EL (cell line): ENCODE results near the gene RBBP8NL.

ENCODE experiments used
- DNase-seq: peaks from one replicate; pipeline ENCODE4 v3.0.0-alpha.2; 2016

Gene RBBP8NL

DNA sequence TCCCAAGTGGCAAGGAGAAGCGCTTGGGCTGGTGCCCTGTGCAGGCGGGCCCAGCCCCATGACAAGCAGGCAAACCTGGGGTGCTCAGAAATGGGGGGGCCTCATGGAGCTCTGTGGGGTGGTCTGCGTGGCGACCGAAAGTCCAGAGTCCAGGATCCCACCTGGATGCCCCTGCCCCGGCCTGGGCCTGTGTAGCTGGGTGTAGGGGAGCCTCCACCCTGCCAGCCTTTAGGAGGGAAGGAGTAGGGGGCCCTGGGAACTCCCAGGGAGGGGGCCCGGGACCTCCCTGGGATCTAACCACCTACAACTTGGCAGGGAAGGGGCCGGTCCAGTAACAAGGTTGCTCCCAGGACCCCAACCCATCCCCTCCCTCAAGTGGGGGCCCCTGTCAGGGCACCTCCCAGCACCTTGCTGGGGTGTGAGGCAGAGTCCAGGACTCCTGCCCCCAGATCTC is 55.7 kb downstream of the RBBP8NL start:
- no peak for DNase-seq

DNA sequence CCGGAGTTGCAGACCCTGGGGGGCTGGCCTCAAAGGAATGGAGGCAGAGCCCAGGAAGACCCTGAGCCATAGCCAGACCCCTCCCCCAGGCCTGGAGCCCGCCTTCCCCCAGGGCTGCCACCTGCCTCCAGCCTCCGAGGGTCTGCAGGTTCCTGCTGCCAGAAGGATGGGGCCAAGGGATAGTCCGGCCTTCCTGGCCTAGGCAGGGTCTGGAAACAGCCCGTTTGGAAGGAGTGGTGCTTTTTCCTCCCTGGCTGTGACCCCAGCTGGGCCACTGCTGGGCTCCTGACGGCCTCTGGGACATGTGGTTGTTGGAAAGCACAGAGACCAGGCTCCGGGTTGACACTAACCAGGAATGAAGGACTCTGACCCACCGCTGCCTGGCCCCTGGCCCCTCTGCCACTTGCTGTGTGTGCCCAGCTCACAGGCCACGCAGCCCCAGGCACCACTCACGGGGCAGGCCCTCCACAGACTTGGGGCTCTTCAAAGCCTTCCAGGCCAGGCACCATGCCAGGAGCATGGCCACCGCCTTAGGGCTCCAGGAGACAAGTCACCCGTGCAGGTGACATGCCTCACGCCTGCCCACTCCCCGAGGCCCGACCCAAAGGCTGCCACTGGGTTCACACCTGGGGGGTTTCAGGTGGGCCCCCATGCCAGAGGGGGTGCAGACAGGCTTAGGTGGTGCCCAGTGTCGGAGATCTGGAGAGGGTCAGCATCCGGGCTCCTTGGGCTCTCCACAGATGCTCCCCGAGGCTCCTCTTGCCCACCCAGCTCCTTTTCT is 56.3 kb downstream of the RBBP8NL start:
- DNase-seq = no peak

DNA sequence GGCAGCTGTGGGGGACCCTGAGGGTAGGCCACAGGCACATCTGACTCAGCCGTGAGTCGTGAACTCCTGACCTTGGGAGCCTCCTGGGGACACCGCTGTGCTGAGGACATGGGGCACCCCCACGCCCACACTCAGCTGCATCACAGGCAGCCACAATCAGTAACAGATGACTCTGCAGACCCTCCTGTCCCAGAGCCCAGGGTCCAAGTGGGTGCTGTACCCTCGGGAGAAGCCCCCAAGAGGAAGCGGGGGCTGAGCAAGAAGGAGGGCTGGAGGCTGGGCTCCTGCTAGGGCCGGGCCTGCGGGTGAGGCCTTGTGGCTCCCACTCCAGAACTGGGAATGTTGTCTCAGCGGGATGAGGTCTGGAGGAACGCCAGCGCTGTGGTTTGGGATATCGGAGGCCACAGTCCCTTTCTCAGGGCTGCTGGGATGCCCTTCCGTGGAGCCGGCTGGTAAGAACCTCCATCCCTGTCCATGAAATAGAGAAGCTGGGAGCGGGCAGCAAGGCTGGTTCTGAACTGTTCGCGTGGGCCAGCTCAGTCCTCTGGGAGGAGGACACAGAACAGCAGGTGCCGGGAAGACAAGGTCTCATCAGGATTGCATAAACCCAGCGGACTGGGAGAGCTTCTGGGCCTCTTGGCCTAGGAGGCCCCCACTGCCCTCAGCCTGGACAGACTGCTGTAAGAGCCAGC is 57.1 kb downstream of the RBBP8NL start:
- peak; percentile 88 for DNase-seq

DNA sequence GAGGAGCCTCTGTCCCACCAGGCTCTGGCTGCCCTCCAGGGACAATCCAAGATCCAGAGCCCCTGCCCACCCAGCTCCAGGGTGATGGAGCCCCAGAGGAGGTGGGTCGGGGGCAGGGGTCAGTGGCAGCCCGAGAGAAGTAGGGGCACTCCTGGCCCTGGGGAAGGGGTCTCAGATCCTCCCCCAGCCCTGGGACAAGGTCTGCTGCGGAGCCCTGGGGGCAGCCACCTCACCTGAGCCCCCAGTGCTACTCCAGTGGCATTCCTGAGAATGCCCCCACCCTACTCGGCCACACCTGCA is 57.6 kb downstream of the RBBP8NL start:
- DNase-seq = no peak

DNA sequence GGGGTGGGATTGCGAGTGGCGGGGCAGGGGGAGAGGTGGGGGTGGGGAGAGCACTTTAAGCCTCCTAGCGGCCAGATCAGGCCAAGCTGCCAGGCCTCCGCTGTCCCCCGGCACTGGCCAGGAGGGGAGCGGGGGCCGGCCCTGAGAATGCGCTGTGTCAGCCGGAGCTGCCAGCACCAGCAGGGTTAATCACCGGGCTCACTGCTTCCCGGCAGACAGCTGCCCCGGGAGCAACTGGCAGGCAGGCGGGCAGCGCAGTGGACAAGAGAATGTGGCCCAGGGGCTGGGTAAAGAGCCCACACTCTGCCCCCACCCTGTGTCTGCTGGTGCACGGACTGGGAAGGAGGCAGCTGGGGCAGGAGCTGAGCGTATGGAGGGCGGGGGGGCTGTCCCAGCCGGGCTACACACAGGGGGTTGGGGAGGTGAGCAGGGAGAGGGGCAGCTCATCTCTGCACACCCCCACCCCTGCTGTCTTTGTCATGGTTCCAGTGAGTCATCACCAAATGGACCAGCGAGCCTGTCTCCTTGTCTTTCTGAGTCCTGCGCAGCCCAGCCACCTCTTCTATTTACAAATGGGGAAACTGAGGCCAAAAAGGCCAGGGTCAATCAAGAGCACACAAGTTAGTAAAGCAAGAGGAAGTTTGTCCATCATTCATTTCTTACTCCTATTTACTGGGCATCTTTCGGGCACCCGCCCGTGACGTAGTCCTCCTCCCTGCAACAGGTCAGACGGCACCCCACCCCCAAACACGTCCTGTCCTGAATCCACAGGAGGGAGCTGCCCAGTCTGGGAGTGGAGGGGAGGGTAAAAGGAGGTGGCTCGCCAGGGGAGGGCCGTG is 58.1 kb downstream of the RBBP8NL start:
- DNase-seq = peak; percentile 78

DNA sequence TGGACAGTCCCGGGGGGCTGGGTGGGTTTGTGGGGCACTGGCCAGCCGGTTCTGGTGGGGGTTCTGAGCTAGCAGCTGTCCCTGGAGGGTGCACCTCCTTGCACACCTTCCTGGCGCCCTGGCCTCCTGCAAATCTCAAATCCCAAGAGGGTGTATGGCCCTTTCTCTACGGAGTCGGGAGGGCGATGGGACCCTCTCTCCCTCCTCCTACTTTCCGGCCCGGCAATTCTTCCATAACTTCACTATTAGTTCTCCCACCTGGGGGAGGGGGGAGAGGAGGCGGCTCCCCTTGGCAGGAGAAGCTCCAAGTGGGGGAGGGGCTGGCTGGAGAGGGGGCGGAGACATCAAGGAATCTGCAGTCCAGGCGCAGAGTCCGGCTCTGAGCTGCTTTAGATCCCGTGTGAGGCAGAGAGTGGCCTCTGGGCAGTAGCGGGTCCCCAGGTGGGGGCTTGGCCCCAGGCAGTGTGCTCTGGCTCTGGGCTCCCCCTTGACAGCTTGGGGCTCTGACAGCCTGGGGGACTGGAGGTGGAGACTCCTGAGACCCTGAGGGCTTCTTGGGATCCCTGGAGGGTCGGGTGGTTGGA is 58.9 kb downstream of the RBBP8NL start:
- DNase-seq = peak; percentile 46

DNA sequence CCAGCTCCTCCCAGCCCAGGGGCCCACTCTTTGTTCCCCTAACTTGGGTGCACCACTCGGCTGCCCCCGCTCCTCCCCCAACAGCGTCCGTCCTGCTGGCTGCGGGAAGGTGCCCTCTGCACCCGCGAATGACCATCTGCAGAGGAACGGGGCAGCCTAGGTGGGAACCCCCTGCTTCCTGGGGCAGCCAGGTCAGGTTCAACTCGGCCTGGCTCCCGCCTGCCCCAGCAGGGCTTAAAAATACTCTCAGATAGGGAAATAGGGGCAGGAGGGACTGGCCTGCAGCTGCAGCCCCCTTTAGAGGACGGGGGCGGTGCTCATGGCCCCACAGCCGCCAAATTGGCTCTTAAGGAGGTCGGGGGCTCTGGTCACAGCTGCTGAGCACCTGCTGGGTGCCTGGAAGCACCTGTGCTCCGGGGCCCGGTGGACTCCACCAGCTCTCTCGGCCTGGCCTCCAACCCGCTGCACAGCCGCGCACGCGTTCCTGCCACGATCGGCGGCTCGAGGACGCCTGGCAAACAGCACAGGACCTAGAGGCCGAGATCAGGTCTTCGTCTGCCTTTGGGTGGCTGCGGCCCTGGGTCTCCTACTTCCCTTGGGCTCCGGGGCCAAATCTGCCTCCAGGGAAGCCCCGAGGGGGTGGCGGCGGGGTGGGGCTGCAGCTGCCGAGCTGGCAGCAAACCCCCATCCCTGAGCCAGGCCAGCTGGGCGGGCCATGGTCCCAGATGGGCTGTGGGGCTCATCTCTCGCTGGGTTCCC is 59.5 kb downstream of the RBBP8NL start:
- DNase-seq = no peak

DNA sequence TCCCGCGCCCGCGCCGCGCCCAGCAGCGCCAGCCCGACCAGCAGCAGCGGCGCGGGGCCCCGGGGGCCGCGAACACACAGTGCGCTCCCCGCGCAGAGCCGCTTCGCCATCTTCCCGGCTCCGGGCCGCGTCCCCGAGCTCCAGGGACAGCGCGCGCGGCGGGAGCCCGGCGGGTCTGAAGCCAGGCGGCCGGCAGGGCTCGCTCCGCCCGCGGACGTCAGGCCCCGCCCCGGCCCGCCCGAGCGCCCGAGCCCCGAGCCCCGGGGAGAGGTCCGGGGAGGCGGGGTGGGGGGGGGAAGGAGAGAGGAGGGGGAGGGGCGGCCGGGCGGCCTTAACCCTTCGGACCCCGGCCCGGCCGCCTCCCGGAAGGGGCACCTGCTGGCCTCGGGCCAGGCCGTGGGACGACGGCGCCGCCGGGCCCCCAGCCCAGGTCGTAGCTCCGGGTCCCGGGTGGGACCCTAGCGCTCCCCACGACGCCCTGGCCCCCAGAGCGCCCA is 60.2 kb downstream of the RBBP8NL start, which contains the start of gene LAMA5:
TSS of gene LAMA5 (minus strand) at position 177 of the 497 bp plus-strand sequence. CDS start at position 110, 67 bp downstream.
- DNase-seq = no peak

DNA sequence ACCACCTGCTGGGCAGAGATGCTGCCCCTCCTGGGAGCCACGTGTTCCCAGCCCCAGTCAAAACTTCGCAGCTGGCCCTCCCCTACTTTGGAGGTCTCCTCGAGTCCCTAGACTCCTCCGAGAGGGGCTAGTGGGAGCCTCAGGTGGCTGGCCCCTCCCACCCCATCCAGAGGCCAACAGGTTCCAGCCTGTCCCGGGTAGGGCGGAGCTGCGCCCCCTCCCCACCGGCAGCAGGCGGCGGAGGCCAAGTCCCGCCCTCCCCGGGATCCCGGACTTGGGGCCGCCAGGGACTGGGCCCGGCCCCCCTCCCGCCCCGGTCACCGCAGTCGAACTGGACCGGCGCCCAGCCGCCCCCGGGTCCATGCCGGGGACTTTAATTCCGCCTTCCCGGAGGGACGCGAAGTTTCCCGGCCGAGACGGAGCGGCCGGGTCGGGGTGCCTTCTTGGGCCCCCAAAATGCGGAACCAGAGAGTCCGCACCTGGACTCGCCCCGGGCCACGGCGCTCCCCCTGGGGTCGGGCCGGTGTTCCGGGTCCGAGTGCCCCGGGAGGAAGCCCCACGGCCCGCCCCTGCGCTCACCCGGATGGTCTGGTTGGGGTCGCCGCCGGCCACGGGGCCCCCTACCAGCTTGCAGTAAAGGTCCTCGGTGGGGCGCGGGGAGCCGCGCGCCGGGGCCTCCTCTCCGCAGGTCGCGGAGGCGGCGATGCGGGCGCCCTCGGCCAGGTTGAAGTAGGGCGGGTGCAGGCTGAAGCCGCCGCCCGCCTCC is 60.8 kb downstream of the RBBP8NL start:
- no peak for DNase-seq

DNA sequence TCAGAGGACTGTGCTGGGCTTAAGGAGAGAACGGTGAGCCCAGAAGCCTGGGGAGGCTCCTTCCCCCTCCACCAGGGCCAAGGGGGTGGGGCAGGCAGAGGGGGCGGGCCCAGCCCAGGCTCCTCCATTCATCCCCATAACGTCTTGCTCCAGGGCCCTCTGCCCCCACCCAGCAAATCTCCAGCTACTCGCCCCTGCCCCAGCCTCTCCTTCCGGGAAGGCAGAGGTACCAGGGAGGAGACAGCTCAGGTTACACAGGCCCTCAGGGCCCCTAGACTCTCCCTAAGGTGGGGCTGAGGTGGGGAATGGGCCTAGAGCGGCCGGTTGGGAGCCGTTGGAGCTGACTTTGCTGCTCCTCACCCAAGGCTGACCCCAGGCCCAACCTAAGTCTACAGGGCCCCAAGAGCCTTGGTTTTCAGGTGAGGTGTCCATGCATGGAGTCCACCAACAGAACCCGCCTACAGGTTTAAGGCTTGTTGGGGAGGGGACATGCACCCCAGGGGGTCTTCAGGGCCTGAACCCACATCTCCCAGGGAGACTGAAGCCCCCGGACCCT is 61.4 kb downstream of the RBBP8NL start:
- no peak for DNase-seq

DNA sequence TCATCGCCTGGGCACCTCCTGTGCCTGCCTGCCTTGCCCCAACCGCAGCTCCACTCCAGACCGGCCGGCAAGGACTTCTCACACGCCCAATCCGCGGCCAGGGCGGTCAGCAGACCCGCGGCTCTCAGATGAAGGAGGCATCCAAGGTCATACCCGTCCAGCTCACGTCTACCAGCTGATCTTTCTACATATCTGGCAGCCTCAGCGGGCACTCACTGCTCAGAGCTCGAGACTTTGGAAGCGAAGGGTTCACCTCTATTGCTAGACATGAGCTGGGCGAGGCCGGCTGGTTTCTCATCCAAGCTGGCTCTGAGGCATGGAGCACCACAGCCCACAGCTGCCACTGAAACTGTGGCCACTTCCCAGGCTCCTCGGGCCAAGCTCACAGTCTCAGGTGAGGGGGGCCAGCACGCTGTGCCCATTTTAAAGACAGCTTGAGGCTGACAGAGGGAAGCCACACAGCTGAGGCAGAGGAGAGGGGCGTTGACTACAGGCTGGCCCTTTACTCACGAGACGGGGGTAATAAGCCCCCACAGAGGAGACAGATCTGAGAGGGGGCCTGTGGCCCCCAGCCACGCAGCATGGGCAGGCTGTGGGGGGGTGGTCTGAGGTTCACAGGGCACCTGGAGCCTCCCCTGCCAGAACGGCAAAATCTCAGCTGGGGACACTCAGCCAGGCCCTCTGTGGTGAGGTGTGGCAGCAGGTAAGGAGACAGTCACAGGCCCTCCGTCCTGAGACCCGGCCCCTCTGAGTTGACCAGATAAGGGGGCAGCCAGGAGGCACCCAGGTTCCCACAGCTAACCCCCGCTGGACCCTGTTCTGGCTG is 62.2 kb downstream of the RBBP8NL start:
- no peak for DNase-seq

DNA sequence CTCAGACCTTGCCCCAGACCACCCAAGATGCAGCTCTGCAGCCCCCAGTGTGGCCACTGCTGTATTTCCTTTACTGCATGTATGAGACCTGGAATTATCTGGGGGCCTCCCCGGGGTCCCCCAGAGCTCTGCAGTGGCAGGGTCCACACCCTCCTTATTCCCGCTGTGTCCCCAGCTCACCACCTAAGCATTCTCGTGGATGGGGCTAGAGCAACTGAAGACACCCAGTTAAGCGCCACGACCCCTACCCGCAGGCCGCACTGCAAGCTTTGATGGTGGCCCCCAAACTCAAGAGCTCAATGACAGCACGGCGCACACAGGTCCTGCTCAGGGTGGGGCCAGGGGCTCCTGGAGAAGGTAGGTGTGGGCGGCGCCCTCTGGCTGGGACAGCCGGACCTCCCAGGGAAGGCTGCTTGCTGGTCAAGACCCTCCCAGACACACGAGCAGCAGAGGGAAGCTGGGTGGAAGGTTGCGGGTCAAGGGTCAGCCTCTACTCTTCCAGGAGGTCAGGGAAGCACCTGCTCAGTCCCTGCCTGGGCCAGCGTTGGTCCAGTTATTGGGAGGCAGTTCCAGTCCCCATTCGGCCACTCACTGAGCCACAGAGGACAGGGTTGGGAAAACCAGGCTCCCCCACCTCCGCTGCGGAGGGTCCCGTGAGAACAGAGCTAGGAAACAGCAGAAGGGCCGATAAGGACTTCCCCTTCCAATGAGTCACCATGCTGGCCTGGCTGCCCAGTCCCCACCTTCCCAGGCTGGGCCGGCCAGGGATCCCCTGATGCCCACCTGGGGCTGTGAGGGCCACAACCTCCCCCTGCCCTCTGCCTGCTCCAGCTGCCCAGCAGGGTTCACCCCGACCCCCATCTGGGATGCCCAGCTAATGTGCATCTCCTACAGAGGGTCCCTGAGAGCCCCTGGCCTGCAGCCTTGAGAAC is 63.2 kb downstream of the RBBP8NL start:
- DNase-seq = no peak

DNA sequence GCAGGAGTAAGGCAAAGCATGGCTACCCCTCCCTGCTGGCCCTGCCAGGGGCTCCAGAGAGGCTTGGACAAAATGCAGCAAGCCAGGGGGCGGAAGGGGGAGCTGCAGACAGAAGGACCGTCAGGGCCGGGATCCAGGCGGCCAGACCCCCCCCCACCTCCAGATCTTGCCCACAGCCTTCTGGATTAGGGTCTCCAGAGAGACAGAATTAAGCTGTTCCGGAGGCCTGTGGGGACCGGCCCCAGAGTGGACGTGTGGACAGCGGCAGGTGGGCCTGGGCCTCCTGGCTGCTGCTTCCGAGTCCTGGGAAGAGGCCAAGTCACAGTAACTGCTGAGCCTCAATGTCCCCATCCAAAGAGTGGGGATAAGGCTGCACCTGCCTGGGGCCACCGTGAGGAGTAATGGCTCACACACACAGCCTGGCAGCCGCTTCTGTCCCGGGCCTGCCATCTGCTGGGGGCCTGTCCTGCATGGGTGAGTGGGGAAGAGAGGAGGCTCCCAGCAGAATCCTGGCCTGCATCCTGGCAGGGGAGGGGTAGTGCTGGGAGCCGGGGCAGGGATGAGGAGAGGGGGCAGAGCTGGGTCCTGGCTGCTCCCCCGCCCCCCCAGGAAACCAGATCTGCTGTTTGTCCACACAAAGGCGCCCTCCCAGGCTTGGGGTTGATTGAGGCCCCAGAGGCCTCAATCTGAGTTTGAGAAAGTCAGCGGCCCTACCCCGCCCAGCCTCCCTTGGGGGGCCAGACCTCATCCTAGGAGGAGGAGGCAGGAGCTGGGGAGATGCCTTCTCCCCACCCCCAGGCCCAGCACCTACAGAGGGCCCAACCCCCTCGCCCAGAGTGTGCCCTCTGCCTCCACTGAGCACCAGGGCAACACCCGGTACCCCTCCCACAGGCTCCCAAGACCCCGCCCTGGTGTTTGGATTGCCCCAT is 64.1 kb downstream of the RBBP8NL start:
- DNase-seq = no peak

DNA sequence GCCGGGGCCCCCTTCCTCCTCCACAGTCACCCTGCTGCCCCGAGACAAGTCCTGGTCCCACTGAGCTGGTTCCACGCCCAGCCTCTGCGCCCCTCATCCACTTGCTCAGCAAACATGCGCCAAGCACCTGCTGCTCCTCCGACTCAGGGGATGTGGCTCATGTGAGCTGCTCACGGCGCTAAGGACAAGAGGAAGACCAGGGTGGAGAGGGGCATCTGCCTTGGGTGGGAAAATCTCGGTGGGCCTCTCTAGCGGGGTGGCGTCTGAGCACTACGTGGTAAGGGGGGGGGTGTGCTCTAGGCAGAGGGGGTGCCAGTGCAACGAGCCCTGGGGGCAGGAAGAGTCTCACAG is 64.8 kb downstream of the RBBP8NL start:
- no peak for DNase-seq

DNA sequence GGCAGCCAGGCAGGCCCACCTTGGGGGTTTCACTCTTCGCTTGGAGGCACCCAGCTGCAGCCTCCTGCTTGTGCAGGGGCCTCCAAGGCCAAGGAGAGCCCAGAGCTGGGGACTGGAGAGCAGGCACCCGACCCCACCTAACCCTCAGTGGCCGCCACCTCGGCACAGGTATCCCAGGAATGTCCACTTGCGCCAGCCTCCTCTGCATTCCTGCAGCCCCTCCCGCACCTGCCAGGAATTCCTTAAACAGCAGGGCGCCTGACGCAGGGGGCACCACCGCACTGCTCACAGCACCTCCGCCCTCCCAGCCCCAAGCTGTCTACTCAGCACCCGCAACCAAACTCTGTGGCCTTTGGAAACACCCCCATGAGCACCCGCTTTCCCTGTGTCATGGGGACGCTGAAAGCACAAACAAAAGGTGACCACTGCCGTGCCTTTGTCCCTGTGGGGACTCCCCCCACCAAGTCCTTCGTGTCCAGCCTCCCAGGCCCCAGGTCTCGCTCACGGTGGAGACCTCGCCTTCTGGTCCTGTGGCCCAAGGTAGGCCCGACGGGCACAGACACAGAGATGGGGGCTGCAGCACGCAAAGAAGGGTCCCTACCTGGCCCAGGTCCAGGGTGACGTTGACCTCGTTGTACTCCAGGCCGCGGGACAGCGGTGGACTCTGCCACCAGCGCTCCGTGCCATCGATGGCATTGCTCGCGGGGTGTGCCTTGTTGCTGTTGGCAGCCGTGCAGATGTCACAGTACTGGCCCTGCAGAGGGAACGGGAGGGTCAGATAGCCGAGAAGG is 65.3 kb downstream of the RBBP8NL start:
- no peak for DNase-seq

DNA sequence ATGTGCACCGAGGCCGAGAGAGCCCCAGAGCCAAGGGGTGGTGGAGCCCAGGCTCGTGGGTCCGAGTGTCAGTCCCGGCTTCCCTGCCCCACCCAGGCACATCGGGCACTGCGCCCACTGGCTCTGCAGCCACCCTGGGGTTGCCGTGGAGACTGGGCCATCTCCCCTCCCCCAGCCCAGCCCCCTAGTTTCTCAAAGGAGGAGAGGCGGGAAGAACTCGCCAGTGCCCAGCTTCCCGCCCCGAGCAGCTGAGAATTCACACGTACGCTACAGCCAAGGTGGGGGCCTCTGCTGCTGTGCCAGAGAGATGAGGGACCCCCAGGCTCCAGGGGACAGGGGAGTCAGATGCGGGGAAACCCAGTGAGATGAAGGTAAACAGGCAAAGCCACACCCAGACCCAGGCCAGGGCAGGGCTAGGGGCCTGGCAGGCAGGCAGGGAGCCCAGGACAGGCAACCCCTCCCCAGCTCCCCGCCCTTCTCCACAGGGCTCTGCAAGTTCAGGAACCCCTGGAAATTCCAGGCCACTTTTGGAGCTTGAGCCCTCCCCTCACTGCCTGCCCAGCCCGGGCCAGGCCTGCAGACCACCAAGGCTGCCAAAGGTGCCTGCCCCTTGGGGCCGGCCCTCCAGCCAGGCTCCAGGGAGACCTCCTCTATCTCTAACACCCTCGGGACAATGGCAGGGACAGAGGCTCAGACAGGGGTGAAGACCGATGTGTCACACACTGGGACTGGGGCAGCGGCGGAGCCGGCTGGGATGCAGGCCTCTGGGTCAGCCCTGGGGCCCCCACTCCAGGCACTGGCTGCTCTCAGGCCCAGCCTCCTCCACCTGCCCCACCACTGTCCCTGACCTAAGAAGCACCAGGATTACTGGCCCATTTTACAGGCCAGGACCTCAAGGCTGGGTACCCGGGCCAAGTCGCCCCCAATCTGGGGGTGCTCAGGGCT is 66.2 kb downstream of the RBBP8NL start:
- DNase-seq = no peak
